GM19043 (cell line): Measurements from ENCODE around the gene EXOC7.

Experiments
- ATAC-seq: cut with Tn5 transposase; IDR thresholded peaks from one replicate; pipeline ENCODE4 v1.9.1; 2021; ENCODE audit warnings: low read depth; ENCODE audit not compliant: unreplicated experiment

EXOC7 gene

GRCh38 chr17:76122431-76123190 lies 19.0 kb upstream of the EXOC7 start:
- no peak for ATAC-seq

GRCh38 chr17:76121932-76122430 lies 18.4 kb upstream of the EXOC7 start:
- ATAC-seq = no peak

- no peak for ATAC-seq
These were observed 17.0 kb upstream of the EXOC7 start for GRCh38 chr17:76120658-76121008.

GRCh38 chr17:76119409-76120371 lies 16.1 kb upstream of the EXOC7 start:
- no peak for ATAC-seq

- no peak for ATAC-seq
These were observed 11.7 kb upstream of the EXOC7 start for GRCh38 chr17:76115138-76115754.

- ATAC-seq = no peak
These were observed 8.4 kb upstream of the EXOC7 start for GRCh38 chr17:76111956-76112355.

- ATAC-seq = no peak
These were observed 3.9 kb upstream of the EXOC7 start for GRCh38 chr17:76107509-76107908.

- no peak for ATAC-seq
These were observed 3.1 kb upstream of the EXOC7 start for GRCh38 chr17:76106703-76107102.

GRCh38 chr17:76104896-76105231 lies 1.3 kb upstream of the EXOC7 start:
- no peak for ATAC-seq

GRCh38 chr17:76104140-76104895 lies 731 bp upstream of the EXOC7 start:
- no peak for ATAC-seq

- ATAC-seq = no peak
These were observed 678 bp downstream of the EXOC7 start for GRCh38 chr17:76102944-76103273.

- no peak for ATAC-seq
These were observed 5.8 kb downstream of the EXOC7 start for GRCh38 chr17:76097716-76098295.

- no peak for ATAC-seq
These were observed 7.6 kb downstream of the EXOC7 start for GRCh38 chr17:76095943-76096342.

GRCh38 chr17:76094046-76094445 lies 9.5 kb downstream of the EXOC7 start:
- ATAC-seq = no peak

- no peak for ATAC-seq
These were observed 10.8 kb downstream of the EXOC7 start for GRCh38 chr17:76092526-76093413.

- no peak for ATAC-seq
These were observed 11.9 kb downstream of the EXOC7 start for GRCh38 chr17:76091526-76092286.

GRCh38 chr17:76090517-76091129 lies 13.0 kb downstream of the EXOC7 start:
- ATAC-seq = no peak
